Measurements from ENCODE around the gene PTGR3. TPM values are rescaled to one million over a fixed set of nuclear protein-coding genes. Genes with fewer than 3 reads are reported as not detected.
A peak's percentile ranks its signal among the peaks of the same experiment; 100 is the strongest.

The PTGR3 gene
- total RNA-seq, 1 donor from 2014 or later: 6.6 TPM

- H3K4me3 ChIP-seq (ENCODE audit: low read depth, low read length): peak overlapping the region; percentile 9
Observed at GRCh38 chr18:75226286-75226955, 17.5 kb upstream of the PTGR3 start.

GRCh38 chr18:75223687-75224347 is 14.9 kb upstream of the PTGR3 start:
- peak; percentile 72 for DNase-seq (ENCODE audit: low read depth)
- no peak for TF ChIP-seq CTCF (IDR thresholded peaks at IDR 0.05; ENCODE audit: insufficient read depth, low read length, poor library complexity, severe bottlenecking)
- Histone ChIP-seq H3K27me3 (ENCODE audit: control insufficient read depth, insufficient read depth, low read length) (no peaks in the 10 kb centered on the region), H3K4me3 (ENCODE audit: low read depth, low read length) (no peak overlapping the region), H3K36me3 (ENCODE audit: control insufficient read depth, insufficient read depth, low read length) (no peaks in the 10 kb centered on the region)

More at GRCh38 chr18:75226286-75226955, 17.5 kb upstream of the PTGR3 start:
- no peak for TF ChIP-seq CTCF (IDR thresholded peaks at IDR 0.05; ENCODE audit: insufficient read depth, low read length, poor library complexity, severe bottlenecking)
- Histone ChIP-seq H3K27me3 (ENCODE audit: control insufficient read depth, insufficient read depth, low read length) (no peaks in the 10 kb centered on the region), H3K36me3 (ENCODE audit: control insufficient read depth, insufficient read depth, low read length) (no peaks in the 10 kb centered on the region)
- DNase-seq (ENCODE audit: low read depth): no peak

DNA sequence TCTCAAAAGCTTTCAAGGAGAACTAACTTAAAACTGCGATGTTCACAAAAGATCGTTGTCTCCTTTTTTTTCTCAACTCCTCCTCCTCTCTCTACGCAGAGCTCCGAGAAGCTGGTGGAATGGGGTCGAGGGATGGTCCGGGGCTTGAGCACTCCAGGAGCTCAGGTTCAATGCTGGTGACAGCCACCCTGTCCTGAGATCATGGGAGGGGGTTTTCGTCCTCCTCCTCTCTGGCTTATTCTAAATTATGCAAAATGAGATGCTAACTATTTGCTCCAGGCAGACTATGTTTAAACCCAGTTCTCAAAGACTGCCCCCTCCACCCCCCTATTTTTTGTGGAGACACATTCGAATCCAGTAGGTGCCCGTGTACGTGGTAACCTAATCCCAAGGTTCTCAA is 13.5 kb upstream of the PTGR3 start:
- no peak for DNase-seq (ENCODE audit: low read depth)
- TF ChIP-seq CTCF (IDR thresholded peaks at IDR 0.05; ENCODE audit: insufficient read depth, low read length, poor library complexity, severe bottlenecking): no peak
- Histone ChIP-seq H3K27me3 (ENCODE audit: control insufficient read depth, insufficient read depth, low read length) (no peaks in the 10 kb centered on the region), H3K36me3 (ENCODE audit: control insufficient read depth, insufficient read depth, low read length) (no peaks in the 10 kb centered on the region), H3K4me3 (ENCODE audit: low read depth, low read length) (no peak overlapping the region)

GRCh38 chr18:75221897-75222296 is 13.0 kb upstream of the PTGR3 start:
- no peak for TF ChIP-seq CTCF (IDR thresholded peaks at IDR 0.05; ENCODE audit: insufficient read depth, low read length, poor library complexity, severe bottlenecking)
- Histone ChIP-seq H3K27me3 (ENCODE audit: control insufficient read depth, insufficient read depth, low read length) (no peaks in the 10 kb centered on the region), H3K36me3 (ENCODE audit: control insufficient read depth, insufficient read depth, low read length) (no peaks in the 10 kb centered on the region), H3K4me3 (ENCODE audit: low read depth, low read length) (no peak overlapping the region)
- no peak for DNase-seq (ENCODE audit: low read depth)

DNA sequence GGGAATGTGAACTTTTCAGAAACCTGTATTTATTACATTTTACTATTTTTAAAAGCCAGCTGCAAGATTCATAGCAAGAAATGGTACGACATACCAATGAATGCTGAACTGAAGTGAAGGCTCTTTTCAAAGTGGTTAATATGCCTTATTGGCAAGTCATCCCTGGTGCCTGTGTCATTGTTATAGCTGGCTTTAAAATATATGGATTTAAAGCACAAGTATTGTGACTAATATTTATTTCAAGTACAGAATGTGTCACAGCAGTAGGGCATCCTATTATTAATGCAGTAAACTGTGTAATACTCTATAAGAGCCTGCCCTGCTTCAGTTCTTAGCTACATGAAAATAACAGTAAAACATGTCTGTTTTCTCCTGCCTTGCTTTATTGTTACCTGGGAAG is 12.5 kb upstream of the PTGR3 start:
- Histone ChIP-seq H3K4me3 (ENCODE audit: low read depth, low read length) (no peak overlapping the region), H3K27me3 (ENCODE audit: control insufficient read depth, insufficient read depth, low read length) (no peaks in the 10 kb centered on the region), H3K36me3 (ENCODE audit: control insufficient read depth, insufficient read depth, low read length) (no peaks in the 10 kb centered on the region)
- TF ChIP-seq CTCF (IDR thresholded peaks at IDR 0.05; ENCODE audit: insufficient read depth, low read length, poor library complexity, severe bottlenecking): no peak
- no peak for DNase-seq (ENCODE audit: low read depth)
